OCI-LY1 (cell line): ENCODE measurements around the gene MED15.

Source experiments
- CTCF ChIP-seq: fragments of 200-600 bp; sonication (generic), shearing (Covaris generic); IDR thresholded peaks from 2 replicates; pipeline ENCODE4 v1.5.1; 2017; ENCODE audit warnings: mild to moderate bottlenecking, antibody characterized with exemption, low read length, moderate library complexity, mixed read lengths
- EZH2 ChIP-seq: fragments of 200-600 bp; sonication (generic), shearing (Covaris generic); IDR thresholded peaks from 2 replicates; pipeline ENCODE4 v1.8.0; 2017; ENCODE audit warnings: borderline replicate concordance, mixed run types, mild to moderate bottlenecking, antibody characterized with exemption, low read length, moderate library complexity, mixed read lengths

DNA sequence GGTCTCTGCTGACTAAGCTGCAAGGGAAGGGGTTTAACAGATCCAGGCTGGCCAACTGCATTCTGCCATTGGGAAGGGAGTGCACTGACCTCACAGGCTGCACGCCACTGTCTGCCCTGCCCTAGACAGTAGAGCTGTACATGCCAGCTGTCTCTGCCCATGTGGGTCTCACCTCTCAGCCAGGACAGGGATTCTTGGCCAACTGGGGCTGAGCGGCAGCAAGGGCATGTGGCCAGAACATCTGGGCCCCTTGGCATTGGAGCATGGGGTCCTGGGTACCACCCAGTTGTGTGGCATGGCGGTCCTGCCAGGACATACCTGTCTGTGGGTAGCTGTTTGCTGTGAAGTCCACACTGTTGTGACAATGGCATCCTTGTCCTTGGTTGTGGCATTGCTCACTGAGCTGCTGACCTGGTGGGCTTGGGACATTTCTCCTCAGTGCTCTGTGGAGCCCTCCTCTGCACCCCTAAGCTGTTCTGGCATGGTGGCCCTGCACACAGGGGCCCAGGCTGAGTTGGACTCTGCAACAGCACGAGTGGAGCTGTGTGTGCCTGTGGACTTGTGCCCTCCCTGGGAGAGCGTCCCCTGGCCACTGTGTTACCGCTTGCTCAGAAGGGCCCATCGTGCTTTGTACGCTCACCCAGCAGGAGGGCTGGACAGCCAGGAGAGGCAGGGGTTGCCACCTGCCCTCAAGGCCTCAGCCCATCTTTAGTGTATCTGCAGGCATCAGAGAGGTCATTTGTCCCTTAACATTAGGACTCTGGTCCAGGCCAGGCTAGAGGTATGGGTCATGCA is 46.7 kb downstream of the MED15 start:
- TF ChIP-seq CTCF (no peak), EZH2 (no peak)
